ENCODE data around the gene SH3BGR.

Gene SH3BGR

DNA sequence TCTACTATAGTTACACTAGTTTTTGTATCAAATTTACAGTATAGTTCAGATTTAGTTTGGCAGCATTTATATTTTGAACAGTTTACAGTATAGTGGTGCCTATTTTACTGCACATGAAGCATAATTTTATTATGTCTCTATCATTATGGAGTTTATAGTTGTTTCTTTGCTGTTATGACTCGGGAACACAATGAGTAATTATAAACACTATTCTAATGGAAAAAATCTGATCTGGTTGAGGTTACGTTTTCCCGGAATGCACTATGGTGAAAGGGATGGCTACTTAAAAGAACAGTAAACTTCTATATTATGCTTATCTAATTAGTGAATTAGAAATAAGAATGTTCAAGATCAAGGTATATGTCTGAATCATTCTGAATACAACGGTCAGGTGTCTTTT, 16.8 kb upstream of the SH3BGR start:
- TF ChIP-seq, protein P1, sequence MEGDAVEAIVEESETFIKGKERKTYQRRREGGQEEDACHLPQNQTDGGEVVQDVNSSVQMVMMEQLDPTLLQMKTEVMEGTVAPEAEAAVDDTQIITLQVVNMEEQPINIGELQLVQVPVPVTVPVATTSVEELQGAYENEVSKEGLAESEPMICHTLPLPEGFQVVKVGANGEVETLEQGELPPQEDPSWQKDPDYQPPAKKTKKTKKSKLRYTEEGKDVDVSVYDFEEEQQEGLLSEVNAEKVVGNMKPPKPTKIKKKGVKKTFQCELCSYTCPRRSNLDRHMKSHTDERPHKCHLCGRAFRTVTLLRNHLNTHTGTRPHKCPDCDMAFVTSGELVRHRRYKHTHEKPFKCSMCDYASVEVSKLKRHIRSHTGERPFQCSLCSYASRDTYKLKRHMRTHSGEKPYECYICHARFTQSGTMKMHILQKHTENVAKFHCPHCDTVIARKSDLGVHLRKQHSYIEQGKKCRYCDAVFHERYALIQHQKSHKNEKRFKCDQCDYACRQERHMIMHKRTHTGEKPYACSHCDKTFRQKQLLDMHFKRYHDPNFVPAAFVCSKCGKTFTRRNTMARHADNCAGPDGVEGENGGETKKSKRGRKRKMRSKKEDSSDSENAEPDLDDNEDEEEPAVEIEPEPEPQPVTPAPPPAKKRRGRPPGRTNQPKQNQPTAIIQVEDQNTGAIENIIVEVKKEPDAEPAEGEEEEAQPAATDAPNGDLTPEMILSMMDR (IDR thresholded peaks at IDR 0.05), result no peak

DNA sequence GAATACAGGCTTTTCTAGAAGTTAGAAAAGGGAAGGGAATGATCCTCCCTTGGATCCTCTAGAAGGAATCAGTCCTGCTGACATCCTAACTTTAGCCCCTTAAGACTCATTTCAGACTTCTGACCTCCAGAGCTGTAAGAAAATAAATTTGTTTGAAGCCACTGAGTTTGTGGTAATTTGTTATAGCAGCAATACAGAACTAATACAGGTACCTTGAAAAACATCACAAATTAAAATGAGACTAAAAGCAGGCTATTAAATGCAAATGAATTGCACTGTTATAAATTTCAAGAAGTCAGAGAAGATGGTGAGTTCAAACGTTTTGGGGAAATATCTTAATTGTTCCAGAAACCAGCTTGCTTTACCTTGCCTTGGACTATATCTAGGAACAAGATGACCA, 12.5 kb upstream of the SH3BGR start:
- TF ChIP-seq, protein P1 (IDR thresholded peaks at IDR 0.05), result no peak

DNA sequence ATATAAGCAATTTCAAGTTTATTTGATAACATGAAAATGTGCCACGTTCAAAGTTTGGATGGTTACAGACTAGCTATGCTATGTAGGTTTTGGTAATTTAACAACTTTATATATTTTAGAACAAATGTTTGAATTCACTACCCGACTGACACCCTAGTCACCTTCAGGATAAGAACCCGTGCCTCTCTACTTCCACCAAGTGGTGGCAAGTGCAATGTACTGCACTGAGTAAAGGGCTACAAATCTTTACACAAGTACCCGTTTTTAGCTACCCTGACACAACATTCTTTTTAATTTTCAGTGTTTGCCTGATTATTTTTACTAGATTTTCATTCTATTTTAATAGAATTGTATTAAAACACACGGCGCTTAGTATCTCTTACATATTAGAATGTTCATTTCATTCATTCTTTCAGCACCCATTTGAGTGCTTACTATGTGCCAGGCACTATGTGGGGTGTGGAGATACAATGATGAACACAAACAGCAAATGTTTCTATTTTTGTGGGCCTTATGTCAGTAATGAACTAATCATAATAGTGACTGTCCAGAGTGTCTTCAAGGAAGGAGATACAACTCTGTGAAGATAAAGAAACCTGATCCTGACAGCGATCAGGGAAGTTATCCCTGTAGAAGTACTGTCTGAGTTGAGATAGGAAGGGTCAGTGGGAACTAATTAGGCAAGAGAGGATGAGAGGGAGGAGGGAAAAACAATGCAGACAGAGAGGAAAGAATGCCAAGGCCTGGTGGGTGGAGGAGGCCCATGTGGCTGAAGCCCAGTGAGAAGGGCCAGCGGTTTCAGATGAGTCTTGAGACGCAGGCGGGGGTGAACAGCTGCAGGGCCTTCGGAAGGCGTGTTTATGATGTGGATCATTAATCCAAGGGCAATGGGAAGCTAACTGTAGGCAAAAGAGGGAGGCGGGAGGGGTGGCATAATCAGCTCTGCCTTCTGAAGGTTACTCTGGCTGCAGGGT, 10.0 kb upstream of the SH3BGR start:
- TF ChIP-seq, protein P1 (IDR thresholded peaks at IDR 0.05), result peak; percentile 81

DNA sequence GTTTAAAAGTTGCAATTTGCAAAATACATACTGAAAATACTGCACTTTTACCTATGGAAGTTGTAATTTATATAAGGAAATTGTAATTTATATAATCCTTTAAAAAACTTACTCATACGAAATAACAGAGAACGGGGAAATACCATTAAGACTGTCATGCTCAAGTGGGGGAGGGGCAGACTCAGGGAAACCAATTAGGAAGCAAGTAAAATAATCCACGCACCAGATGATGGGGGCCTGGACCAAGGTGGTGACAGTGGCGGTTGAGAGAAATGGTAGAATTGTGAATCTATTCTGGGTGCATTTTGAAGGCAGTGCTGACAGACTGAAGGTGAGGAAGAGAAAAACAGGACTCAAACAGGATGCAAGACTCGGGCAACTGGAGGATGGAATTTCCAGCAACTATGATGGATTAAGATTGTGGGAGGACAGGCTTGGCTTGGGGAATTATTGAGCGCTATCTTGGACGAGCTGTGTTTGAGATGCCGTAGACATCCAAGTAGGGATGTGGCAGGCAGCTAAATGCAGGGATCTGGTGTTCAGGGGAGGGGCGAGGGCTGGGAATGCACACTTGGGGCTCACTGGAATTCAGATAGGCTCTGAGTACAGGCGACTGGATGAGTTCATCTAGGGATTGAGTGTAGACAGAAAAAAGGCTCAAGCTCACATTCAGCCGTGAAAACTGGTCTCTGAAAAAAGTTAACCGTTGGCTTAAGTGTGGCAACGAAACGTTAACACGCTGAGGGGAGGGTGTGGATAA, 7.2 kb upstream of the SH3BGR start:
- TF ChIP-seq, protein P1 (IDR thresholded peaks at IDR 0.05), result no peak

DNA sequence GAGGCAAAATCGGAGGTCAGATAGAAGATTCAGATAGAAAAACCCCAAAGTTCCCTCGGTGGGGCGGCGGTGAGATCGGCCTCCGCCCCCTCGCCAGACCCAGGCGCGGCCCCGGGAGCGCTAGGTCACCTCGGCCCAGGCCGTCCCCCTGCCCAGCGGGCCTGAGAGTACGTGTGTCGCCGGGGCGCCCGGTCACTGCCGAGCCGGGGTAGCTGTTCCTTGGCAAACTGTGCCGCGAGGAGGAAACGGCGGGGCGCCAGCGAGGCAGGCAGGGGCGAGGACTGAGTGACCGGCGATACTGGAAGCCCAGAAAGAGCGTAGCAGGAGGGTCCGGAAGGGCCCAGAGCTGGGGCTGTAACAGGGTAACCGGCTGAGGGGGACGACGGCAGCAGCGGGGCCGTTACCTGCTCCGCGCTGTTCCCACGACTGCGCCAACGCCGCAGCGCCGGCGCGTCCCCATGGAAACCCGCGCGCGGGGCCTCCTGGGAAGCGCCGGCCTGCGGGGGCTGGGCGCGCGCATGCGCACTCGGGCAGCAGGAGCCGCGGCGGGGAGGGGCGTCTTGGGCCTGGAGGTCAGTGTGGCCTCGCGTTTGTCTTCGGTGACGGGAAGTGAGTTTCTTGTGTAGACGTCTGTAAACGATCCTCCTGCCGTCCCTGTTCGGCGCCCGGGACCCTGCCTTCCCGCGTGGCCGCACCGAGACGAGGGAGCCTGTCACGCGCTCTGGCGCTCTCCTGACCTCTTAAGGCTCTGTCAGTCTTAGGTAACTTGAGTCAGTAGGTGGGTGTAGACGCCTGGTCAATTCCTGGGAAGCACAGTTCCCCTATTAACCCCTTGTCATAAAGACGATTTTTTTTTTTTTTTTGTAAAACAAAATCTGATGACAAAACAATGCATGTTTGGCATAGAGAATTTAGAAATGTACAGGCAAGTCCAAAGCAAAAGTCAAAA, 6.2 kb upstream of the SH3BGR start, which contains the start of gene LCA5L:
Gene LCA5L, minus strand, starts transcription at position 458 of the 949 bp plus-strand sequence. CDS start 17,285 bp downstream, outside the sequence.
- TF ChIP-seq, protein P1 (IDR thresholded peaks at IDR 0.05), result 0 out of 2 replicates have a peak, but pooled peaks have one; percentile 8

DNA sequence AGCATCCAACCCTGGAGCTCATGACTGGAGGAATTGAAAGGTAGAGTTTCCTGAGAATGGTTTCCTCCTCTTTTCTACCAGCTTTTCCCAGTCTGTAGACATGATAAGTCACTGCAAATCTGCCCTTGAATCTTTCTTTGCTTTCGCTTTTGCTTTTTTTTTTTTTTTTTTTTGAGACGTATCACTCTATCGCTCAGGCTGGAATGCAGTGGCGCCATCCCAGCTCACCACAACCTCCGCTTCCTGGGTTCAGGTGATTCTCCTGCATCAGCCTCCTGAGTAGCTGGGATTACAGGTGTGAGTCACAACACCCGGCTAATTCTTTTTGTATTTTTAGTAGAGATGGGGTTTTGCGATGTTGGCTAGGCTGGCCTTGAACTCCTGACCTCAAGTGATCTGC, 4.5 kb upstream of the SH3BGR start:
- TF ChIP-seq, protein P1 (IDR thresholded peaks at IDR 0.05), result no peak
